ENCODE results near the gene CHRND.

Gene CHRND

DNA sequence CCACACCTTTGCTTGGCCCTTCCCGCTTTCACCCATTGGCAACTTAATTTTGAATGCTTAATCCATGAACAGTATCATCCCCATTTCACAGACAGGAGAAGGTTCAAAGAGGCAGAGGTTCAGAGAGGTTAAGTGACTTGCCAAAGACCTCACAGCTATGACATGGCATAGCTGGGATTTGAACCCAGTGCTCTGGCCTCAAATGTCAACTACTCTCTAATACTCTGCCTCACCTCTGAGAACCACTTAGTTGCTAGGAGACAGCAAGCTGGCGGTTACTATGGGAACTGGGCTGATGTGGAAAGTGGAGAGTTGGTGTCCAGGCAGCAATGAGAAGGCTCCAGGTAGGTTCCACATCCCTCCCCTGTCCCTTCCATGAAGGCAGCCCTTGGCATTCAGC lies 21.5 kb upstream of the CHRND start:
- no peak for DNase-seq

DNA sequence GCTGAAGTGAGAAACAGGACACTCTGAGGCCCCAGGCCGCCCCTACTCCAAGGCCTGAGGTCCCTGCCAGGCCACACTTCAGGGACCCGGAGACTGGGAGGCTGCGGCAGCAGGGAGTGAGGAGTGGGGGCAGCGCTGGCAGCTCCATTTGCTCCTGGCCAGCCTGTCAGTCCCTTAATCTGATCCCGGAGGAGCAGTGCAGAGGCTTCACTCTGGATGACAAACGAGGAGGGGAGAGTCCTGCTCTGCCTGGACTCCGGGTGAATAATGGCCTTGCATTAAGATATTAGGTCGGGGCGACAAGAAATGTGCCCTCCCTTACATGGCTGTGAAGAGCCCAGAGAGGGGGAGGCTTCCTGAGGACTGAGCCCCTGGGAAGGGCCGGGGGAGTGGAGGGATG lies 20.1 kb upstream of the CHRND start:
- no peak for DNase-seq

- no peak for DNase-seq
Observed at GRCh38 chr2:232506709-232507108, 19.3 kb upstream of the CHRND start.

DNA sequence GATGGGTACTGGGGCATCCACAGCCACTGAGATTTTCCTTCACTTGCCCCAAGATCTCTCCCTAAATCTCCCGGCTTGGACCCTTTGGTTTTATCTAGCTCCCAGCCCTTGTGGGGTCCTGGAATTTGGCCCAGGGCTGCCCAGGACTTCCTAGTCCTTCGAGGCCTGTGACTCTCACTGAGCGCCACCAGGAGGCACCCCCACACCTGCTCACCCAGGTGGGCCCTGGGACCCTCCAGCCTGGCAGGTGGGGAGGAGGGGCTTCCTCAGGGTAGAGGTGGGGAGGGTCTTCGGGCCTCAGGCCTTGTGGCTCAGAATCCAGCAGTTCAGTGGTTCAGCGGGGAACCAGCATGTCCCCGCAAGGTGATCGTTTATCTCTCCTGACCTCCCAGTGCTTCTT lies 17.7 kb upstream of the CHRND start:
- DNase-seq = no peak

GRCh38 chr2:232511336-232511890 lies 14.5 kb upstream of the CHRND start:
- no peak for DNase-seq

DNA sequence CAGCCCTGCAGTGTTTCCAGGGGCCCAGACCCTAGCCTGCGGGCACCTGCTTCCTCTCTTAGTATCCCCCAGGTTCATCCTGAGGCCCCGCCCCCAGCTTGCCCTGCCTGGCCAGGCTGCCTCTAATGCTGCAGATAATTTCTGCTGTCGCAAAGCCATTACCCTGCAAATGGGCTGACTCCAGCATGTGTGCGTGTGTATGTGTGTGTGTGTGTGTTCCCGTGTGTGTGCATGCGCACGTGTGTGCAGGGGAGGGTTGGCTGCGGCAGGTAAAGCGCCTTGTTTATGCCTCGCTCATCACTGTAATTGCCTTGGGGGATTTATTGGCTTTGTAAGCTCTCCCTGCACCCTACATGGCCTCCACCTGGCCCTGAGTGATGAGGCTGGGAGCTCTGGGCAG lies 13.4 kb upstream of the CHRND start:
- no peak for DNase-seq

GRCh38 chr2:232513353-232513752 lies 12.6 kb upstream of the CHRND start:
- DNase-seq = no peak

GRCh38 chr2:232515639-232516038 lies 10.3 kb upstream of the CHRND start:
- DNase-seq = no peak

DNA sequence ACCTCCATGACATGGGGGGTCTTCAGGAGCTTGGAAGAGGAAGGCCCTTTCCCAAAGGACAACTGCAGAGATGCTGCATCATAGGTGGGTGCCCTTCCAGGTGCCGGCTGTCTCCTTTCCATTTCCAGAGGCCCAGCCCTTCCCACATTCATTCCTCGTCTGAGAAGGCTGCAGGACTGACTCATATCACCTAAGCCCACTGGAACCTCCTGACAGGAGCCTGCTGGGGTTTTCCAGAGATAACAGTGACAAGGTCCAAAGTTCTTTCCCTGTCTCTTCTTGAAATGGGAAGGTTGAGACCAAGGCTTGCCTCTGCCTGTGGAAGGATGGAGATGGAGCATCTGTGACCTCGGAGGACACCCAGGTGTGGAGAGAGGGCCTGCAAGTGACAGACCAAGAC lies 9.4 kb upstream of the CHRND start:
- DNase-seq = no peak

DNA sequence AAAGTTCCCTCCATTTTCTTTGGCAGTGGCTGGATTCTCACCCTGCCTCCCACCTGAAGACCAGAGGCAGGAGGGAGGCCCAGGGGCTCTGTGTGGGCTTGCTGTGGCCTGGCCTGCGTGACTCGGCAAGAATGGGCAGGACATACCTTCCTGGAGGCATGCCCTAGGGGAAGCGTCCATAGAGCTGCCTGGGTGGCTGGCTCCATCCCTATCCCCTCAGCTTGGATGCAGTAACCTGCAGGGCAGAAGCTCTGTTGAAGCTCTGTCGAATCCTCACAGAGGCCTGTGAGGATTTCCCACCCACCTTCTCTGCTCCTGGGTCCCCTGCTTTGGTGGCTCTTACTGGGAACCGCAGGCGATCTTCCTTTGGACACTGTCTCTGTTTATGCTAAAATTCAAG lies 7.1 kb upstream of the CHRND start:
- DNase-seq = no peak

- no peak for DNase-seq
Observed at GRCh38 chr2:232519581-232520438, 6.2 kb upstream of the CHRND start, which contains the start of gene PRSS56. Gene PRSS56, plus strand, starts transcription at chr2:232520388. Its CDS starts 211 bp downstream, at chr2:232520599.

DNA sequence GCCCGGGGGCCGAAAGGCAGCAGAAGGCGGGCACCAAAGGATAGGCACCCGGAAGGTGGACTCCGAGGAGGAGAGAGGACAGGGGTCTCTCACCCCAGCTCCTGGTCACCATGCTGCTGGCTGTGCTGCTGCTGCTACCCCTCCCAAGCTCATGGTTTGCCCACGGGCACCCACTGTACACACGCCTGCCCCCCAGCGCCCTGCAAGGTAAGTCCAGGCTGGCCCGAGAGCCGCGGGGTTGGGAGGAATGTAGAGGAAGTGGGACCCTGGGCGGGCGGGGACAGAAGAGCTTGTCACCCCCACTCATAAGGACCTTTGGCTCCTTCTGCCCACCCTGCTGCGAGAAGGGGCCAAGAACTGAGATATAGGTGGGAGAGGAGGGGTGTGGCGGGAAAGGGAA lies 5.5 kb upstream of the CHRND start:
- DNase-seq = no peak

DNA sequence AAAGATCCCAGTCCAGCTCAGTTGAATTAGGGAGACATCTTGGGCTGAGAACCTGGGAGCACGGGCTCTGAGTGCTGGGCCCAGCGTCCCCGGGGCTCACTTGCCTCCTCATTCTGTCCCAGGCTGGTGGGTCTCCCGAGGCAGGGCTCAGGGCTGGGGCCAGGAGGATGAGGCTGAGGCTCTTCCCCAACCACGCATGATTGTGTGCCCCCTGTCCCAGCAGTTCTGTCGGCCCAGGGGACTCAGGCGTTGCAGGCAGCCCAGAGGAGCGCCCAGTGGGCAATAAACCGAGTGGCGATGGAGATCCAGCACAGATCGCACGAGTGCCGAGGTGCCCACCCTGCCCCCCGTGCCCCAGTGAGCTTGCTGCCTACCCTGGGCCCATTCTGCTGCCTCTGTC lies 4.9 kb upstream of the CHRND start:
- no peak for DNase-seq

- DNase-seq = peak; percentile 47
Observed at GRCh38 chr2:232521959-232522622, 3.9 kb upstream of the CHRND start.

DNA sequence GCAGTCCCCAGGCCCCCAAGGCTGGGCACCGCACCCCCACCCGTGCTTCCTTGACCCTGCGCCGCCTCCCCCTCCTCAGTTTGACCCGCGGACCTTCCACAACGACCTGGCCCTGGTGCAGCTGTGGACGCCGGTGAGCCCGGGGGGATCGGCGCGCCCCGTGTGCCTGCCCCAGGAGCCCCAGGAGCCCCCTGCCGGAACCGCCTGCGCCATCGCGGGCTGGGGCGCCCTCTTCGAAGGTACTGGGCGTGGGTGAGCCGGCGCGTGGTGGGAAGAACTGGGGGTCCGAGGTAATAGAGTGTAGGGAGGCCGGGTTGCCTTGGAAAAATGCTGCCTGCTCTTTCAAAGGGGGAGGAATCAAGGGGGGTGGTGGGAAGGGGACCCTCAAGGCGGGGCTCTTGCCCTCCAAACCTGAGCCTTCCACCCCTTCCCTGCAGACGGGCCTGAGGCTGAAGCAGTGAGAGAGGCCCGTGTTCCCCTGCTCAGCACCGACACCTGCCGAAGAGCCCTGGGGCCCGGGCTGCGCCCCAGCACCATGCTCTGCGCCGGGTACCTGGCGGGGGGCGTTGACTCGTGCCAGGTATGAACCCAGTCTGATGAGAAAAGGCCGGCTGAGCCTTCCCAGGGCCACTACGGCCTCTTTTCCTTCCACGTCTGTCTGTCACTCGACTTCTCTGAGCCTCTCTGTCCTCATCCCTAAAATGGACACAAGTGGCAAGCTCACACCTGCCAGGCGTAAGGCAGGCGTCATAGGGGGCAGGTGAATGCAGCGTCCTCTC lies 3.1 kb upstream of the CHRND start:
- no peak for DNase-seq

DNA sequence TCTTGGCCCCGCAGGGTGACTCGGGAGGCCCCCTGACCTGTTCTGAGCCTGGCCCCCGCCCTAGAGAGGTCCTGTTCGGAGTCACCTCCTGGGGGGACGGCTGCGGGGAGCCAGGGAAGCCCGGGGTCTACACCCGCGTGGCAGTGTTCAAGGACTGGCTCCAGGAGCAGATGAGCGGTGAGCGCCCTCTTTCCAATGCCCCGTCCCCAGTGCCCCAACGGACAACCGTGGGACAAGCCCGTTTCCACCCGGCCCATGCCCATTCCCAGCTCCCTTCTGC lies 2.6 kb upstream of the CHRND start:
- no peak for DNase-seq

DNA sequence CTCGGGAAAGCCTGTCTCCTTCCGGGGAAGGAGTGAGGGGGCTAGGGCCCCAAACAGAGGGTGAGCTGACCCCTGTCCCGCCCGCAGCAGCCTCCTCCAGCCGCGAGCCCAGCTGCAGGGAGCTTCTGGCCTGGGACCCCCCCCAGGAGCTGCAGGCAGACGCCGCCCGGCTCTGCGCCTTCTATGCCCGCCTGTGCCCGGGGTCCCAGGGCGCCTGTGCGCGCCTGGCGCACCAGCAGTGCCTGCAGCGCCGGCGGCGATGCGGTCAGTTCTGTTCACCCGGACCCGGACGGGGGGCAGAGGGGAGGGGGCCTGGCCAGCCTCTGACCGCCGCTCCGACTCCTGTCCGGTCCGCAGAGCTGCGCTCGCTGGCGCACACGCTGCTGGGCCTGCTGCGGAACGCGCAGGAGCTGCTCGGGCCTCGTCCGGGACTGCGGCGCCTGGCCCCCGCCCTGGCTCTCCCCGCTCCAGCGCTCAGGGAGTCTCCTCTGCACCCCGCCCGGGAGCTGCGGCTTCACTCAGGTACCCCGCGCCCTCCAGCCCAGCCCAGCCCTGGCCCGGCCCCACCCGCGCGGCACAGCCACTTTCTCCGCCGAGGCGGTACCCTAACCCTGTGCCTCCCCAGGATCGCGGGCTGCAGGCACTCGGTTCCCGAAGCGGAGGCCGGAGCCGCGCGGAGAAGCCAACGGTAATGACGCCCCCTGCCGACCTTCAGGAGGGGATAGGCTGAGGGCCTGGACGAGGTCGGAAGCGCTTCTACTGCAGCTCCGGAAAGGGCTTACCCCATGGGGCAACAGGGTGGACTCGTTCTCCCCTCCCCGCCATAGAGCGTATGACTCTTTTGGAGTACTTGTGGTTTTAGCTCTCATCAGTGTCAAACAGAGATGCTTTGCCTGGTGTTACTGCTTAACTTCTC lies 2.0 kb upstream of the CHRND start:
- DNase-seq = no peak

DNA sequence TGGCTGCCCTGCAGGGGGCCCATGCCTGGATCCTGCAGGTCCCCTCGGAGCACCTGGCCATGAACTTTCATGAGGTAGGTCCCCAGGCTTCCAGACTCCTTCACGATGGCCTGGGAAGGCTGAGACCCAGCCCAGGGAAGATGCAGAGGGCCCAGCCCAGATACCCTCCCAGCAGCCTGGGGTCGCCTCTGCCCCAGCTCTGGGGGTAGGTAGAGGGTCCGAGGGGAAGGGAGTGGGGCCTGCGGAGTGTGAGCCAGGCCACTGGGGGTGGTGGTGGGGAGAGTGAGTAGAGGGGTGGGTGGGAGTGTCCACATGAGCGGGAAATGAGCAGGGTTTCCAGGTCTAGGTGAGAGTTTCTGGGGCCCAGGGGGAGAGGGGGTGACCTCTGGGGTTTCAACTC lies 1.2 kb upstream of the CHRND start:
- DNase-seq = no peak

DNA sequence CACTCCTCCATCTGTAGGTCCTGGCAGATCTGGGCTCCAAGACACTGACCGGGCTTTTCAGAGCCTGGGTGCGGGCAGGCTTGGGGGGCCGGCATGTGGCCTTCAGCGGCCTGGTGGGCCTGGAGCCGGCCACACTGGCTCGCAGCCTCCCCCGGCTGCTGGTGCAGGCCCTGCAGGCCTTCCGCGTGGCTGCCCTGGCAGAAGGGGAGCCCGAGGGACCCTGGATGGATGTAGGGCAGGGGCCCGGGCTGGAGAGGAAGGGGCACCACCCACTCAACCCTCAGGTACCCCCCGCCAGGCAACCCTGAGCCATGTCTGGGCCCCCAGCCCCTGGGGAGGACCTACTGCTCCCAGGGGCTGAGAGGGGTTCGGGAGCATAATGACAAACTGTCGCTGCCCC lies 761 bp upstream of the CHRND start:
- DNase-seq = no peak

DNA sequence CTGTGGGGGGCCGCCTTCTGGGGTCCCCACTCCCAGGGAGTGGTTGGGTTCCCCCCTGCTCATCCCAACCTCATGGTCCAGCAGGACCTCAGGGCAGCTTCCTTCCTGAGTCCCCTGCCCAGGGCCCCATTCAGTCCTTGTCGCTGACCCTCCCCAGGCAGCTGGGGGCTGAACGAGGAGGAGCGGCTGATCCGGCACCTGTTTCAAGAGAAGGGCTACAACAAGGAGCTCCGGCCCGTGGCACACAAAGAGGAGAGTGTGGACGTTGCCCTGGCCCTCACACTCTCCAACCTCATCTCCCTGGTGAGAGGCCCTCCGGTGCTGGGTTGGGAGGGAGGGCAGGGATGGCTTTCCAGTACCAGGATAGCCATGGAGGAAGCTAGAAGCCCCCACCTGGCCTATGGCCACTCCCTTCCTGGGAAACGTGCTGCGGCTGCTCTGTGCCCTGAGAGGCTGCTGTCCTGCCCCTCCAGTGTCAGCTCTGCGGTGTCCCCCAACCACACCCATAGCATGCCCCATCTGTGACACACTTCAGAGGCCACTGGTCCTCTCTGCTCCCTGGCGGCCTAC lies 497 bp downstream of the CHRND start:
- no peak for DNase-seq

DNA sequence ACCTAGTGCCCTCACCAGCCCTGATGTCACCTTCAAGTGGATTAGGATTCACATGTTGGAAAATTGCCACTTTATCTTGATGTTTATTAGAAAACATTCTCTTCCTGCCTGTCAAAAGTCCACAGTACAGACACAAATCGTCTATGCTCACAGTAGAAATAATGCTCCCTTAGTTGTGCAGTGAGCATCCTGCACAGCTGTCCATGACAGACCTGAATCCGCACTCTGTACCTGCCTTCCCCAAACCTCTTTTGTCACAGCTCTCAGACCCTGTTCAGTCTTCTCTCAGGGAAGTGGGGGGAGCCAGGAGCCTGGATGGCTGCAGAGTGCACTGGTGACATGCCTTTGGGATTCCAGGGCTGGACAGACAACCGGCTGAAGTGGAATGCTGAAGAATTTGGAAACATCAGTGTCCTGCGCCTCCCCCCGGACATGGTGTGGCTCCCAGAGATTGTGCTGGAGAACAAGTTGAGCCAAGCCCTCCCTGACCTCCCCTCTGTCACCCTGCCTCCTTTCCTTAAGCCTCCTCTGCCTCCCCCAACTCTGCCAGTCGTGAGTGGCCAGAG lies 2.0 kb downstream of the CHRND start:
- no peak for DNase-seq

All from CD4-positive, alpha-beta T cell treated with Interferon gamma for 1 hour (primary cell).